HUES6 (cell line): ENCODE results near the gene NPTXR.
A peak's percentile ranks its signal among the peaks of the same experiment; 100 is the strongest.

ENCODE experiments used
- H3K27ac ChIP-seq: 2 replicates; pipeline ENCODE4 v1.7.0; 2013; ENCODE audit warnings: low read depth, mild to moderate bottlenecking, low read length, inconsistent platforms
- H3K27me3 ChIP-seq: 2 replicates; pipeline ENCODE4 v1.6.1; 2013; ENCODE audit warnings: low read length; ENCODE audit not compliant: control insufficient read depth, insufficient read depth
- H3K36me3 ChIP-seq: 2 replicates; pipeline ENCODE4 v1.6.1; 2013; ENCODE audit warnings: low read length; ENCODE audit not compliant: control insufficient read depth, insufficient read depth
- H3K4me1 ChIP-seq: 2 replicates; pipeline ENCODE4 v1.6.1; 2013; ENCODE audit warnings: low read length; ENCODE audit not compliant: control insufficient read depth, insufficient read depth
- H3K4me3 ChIP-seq: 2 replicates; pipeline ENCODE4 v1.5.1; 2013; ENCODE audit warnings: low read depth, low read length
- H3K9ac ChIP-seq: one replicate; pipeline ENCODE4 v1.6.1; 2013; ENCODE audit warnings: mild to moderate bottlenecking, low read length
- H3K9me3 ChIP-seq: 2 replicates; pipeline ENCODE4 v1.6.1; 2013; ENCODE audit warnings: low read depth, low read length; ENCODE audit not compliant: control insufficient read depth, insufficient read depth

The NPTXR gene

GRCh38 chr22:38837414-38837928, 6.4 kb downstream of the NPTXR start:
- peaks cover 42% of the 10 kb centered on the region for H3K27me3 ChIP-seq
- no peaks in the 10 kb centered on the region for H3K9me3 ChIP-seq
- H3K4me1 ChIP-seq, result peaks cover 29% of the 10 kb centered on the region
- H3K36me3 ChIP-seq, result no peaks in the 10 kb centered on the region
- H3K27ac ChIP-seq, result no peak overlapping the region
- no peak overlapping the region for H3K4me3 ChIP-seq
- no peak overlapping the region for H3K9ac ChIP-seq

GRCh38 chr22:38835888-38836301, 7.9 kb downstream of the NPTXR start:
- Histone ChIP-seq H3K9ac (peak overlapping the region; percentile 51), H3K27me3 (peaks cover 26% of the 10 kb centered on the region), H3K4me1 (peaks cover 36% of the 10 kb centered on the region), H3K9me3 (no peaks in the 10 kb centered on the region), H3K4me3 (peak overlapping the region; percentile 4; the same call in 1 of the 2 replicates), H3K36me3 (no peaks in the 10 kb centered on the region), H3K27ac (no peak overlapping the region)

GRCh38 chr22:38834991-38835390, 8.8 kb downstream of the NPTXR start:
- no peak overlapping the region for H3K4me3 ChIP-seq
- H3K9ac ChIP-seq, result no peak overlapping the region
- peaks cover 35% of the 10 kb centered on the region for H3K4me1 ChIP-seq
- H3K9me3 ChIP-seq, result no peaks in the 10 kb centered on the region
- H3K36me3 ChIP-seq, result no peaks in the 10 kb centered on the region
- H3K27ac ChIP-seq, result no peak overlapping the region
- peaks cover 17% of the 10 kb centered on the region; the same call in 1 of the 2 replicates for H3K27me3 ChIP-seq

GRCh38 chr22:38834215-38834953, 9.4 kb downstream of the NPTXR start:
- no peak overlapping the region for H3K9ac ChIP-seq
- H3K4me3 ChIP-seq, result no peak overlapping the region
- no peaks in the 10 kb centered on the region for H3K36me3 ChIP-seq
- H3K9me3 ChIP-seq, result no peaks in the 10 kb centered on the region
- H3K27me3 ChIP-seq, result peaks cover 14% of the 10 kb centered on the region; the same call in 1 of the 2 replicates
- H3K4me1 ChIP-seq, result peaks cover 31% of the 10 kb centered on the region
- no peak overlapping the region for H3K27ac ChIP-seq

GRCh38 chr22:38833061-38833460, 10.8 kb downstream of the NPTXR start:
- Histone ChIP-seq H3K27me3 (peaks cover 14% of the 10 kb centered on the region; the same call in 1 of the 2 replicates), H3K27ac (no peak overlapping the region), H3K4me1 (peaks cover 31% of the 10 kb centered on the region), H3K9ac (no peak overlapping the region), H3K36me3 (no peaks in the 10 kb centered on the region), H3K9me3 (no peaks in the 10 kb centered on the region), H3K4me3 (no peak overlapping the region)

GRCh38 chr22:38832005-38832978, 11.5 kb downstream of the NPTXR start:
- H3K27me3 ChIP-seq, result peaks cover 14% of the 10 kb centered on the region; the same call in 1 of the 2 replicates
- no peaks in the 10 kb centered on the region for H3K9me3 ChIP-seq
- H3K9ac ChIP-seq, result no peak overlapping the region
- no peaks in the 10 kb centered on the region for H3K36me3 ChIP-seq
- no peak overlapping the region for H3K4me3 ChIP-seq
- H3K27ac ChIP-seq, result no peak overlapping the region
- H3K4me1 ChIP-seq, result peaks cover 29% of the 10 kb centered on the region

- Histone ChIP-seq H3K4me3 (no peak overlapping the region), H3K27me3 (peaks cover 12% of the 10 kb centered on the region; the same call in 1 of the 2 replicates), H3K4me1 (peaks cover 22% of the 10 kb centered on the region), H3K27ac (no peak overlapping the region), H3K9me3 (no peaks in the 10 kb centered on the region), H3K9ac (no peak overlapping the region), H3K36me3 (no peaks in the 10 kb centered on the region)
Measured at GRCh38 chr22:38831166-38831945, 12.5 kb downstream of the NPTXR start.

GRCh38 chr22:38830845-38831108, 13.1 kb downstream of the NPTXR start:
- H3K9ac ChIP-seq, result no peak overlapping the region
- H3K27ac ChIP-seq, result no peak overlapping the region
- H3K27me3 ChIP-seq, result peaks cover 6% of the 10 kb centered on the region; the same call in 1 of the 2 replicates
- peaks cover 16% of the 10 kb centered on the region for H3K4me1 ChIP-seq
- H3K4me3 ChIP-seq, result no peak overlapping the region
- H3K9me3 ChIP-seq, result no peaks in the 10 kb centered on the region
- no peaks in the 10 kb centered on the region for H3K36me3 ChIP-seq

GRCh38 chr22:38830026-38830844, 13.6 kb downstream of the NPTXR start:
- H3K27me3 ChIP-seq, result peaks cover under 1% of the 10 kb centered on the region; the same call in 1 of the 2 replicates
- no peak overlapping the region for H3K4me3 ChIP-seq
- no peaks in the 10 kb centered on the region for H3K36me3 ChIP-seq
- H3K27ac ChIP-seq, result no peak overlapping the region
- peaks cover 11% of the 10 kb centered on the region for H3K4me1 ChIP-seq
- no peak overlapping the region for H3K9ac ChIP-seq
- no peaks in the 10 kb centered on the region for H3K9me3 ChIP-seq

GRCh38 chr22:38829485-38829884, 14.3 kb downstream of the NPTXR start:
- Histone ChIP-seq H3K27ac (no peak overlapping the region), H3K9me3 (no peaks in the 10 kb centered on the region), H3K4me3 (no peak overlapping the region), H3K36me3 (no peaks in the 10 kb centered on the region), H3K9ac (no peak overlapping the region), H3K4me1 (peaks cover 10% of the 10 kb centered on the region; the same call in 1 of the 2 replicates), H3K27me3 (no peaks in the 10 kb centered on the region)
